ENCODE measurements around the gene FSHR. TPM values are rescaled to one million over a fixed set of nuclear protein-coding genes. Genes with fewer than 3 reads are reported as not detected.

Gene FSHR
- total RNA-seq, 2 donors from 2014 or later: 0.28 to 1.1 TPM

DNA sequence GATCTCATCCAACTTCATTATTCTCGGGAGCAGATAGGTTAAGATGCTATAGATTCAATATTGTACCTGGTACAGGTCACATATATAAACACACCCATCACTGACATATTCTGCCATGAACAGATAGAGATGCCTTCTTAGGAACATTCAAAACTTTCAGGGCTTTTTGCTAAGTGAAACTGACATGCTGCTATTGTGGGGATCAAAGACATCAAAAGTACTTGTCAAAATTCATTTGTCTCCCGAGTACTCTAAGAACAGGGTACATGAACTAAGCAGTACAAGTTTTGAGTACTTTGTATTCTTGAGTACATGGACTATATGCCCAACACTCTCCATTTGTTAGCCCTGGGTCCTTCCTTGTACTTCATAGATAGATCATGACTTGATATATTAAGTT, 173.5 kb downstream of the FSHR start:
- TF ChIP-seq, protein P1, sequence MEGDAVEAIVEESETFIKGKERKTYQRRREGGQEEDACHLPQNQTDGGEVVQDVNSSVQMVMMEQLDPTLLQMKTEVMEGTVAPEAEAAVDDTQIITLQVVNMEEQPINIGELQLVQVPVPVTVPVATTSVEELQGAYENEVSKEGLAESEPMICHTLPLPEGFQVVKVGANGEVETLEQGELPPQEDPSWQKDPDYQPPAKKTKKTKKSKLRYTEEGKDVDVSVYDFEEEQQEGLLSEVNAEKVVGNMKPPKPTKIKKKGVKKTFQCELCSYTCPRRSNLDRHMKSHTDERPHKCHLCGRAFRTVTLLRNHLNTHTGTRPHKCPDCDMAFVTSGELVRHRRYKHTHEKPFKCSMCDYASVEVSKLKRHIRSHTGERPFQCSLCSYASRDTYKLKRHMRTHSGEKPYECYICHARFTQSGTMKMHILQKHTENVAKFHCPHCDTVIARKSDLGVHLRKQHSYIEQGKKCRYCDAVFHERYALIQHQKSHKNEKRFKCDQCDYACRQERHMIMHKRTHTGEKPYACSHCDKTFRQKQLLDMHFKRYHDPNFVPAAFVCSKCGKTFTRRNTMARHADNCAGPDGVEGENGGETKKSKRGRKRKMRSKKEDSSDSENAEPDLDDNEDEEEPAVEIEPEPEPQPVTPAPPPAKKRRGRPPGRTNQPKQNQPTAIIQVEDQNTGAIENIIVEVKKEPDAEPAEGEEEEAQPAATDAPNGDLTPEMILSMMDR (IDR thresholded peaks at IDR 0.05): no peak
- no peaks in the 10 kb centered on the region for H3K4me1 ChIP-seq
- no peak overlapping the region for H3K27ac ChIP-seq
- no peaks in the 10 kb centered on the region for H3K36me3 ChIP-seq
- no peaks in the 10 kb centered on the region for H3K9me3 ChIP-seq
- no peaks in the 10 kb centered on the region for H3K27me3 ChIP-seq
- no peak overlapping the region for H3K4me3 ChIP-seq
- no peak for DNase-seq (ENCODE audit: low spot score)

DNA sequence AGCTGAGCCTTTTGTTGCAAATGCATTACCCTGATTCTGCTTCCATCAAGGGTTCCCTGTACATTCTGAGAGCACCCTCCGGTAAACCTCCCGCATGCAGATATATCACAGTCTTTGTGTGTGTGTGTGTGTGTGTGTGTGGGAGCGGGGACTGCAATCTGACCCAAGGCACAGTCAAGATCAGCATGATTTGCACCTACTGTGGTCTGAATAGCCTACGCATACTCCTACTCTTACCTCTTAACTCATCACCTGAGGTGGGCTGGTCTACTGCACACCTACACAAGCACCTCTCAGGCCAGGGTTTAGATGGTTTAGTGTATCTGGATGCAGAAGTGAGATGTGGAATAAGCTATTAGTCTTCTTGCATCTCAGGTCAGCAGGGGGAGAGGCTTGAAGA, 174.6 kb downstream of the FSHR start:
- Histone ChIP-seq H3K4me1 (no peaks in the 10 kb centered on the region), H3K9me3 (no peaks in the 10 kb centered on the region), H3K36me3 (no peaks in the 10 kb centered on the region), H3K4me3 (no peak overlapping the region), H3K27me3 (no peaks in the 10 kb centered on the region), H3K27ac (no peak overlapping the region)
- TF ChIP-seq, protein P1 (IDR thresholded peaks at IDR 0.05): no peak
- no peak for DNase-seq (ENCODE audit: low spot score)

DNA sequence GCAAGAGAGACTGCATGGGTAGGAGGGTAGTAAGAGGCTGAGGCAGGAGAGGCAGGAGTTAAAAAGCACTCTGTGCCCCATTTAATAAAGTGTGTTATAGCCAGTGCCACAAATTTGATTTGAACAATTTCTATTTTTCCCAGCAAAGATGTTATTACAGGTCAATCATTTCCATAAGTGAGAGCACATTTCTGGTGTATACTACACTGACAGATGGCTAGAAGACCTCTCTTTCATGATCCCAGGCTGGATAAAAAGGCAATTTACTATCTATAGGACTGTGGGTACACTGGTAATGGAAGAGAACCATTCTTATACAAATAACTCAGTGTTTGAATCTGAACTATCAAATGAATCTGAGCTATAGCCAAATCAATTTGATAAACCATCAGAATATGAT, 176.2 kb downstream of the FSHR start:
- TF ChIP-seq, protein P1 (IDR thresholded peaks at IDR 0.05): no peak
- Histone ChIP-seq H3K36me3 (no peaks in the 10 kb centered on the region), H3K27ac (no peak overlapping the region), H3K4me1 (no peaks in the 10 kb centered on the region), H3K4me3 (no peak overlapping the region), H3K9me3 (no peaks in the 10 kb centered on the region), H3K27me3 (no peaks in the 10 kb centered on the region)
- no peak for DNase-seq (ENCODE audit: low spot score)

DNA sequence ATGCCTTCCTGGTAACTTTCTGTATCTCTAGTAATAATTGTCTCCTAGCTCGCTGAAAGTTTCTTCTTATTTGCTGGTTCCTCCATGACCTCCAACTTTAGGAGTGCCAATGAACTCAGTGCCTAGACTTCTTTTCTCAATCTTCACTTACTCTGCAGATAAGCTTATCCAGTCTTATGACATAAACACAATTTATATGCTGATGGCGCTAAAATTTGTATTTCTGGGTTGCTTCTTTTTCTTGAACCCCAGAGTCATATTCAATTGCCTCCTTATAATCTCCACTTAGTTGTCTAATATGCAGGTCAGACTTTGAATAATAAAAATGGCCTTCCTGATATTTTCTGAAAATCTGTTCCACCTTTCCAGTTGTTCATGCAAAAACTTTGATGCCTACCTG, 182.5 kb downstream of the FSHR start:
- Histone ChIP-seq H3K9me3 (no peaks in the 10 kb centered on the region), H3K4me1 (no peaks in the 10 kb centered on the region), H3K36me3 (no peaks in the 10 kb centered on the region), H3K27me3 (no peaks in the 10 kb centered on the region), H3K27ac (no peak overlapping the region), H3K4me3 (no peak overlapping the region)
- TF ChIP-seq, protein P1 (IDR thresholded peaks at IDR 0.05): no peak
- DNase-seq (ENCODE audit: low spot score): no peak

DNA sequence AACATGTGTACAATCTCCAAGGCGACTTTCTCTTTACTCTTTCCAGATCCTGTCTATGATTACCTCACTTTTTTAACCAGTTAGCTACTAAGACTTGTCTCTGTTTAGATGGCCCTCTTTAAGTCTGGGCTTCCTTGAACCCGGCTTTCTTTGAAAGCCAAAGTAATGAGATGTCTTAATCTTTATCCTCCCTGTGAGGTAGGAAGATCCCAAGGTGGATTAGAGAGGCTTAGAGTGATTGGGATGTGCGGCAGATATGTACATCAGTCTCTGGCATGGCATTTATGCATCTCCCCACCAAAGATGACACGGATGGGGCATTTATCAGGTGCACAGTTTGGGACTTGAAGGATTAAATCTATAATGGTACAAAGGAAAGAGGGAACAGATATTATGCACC, 186.3 kb downstream of the FSHR start:
- Histone ChIP-seq H3K36me3 (no peaks in the 10 kb centered on the region), H3K27me3 (no peaks in the 10 kb centered on the region), H3K4me3 (no peak overlapping the region), H3K9me3 (no peaks in the 10 kb centered on the region), H3K4me1 (no peaks in the 10 kb centered on the region), H3K27ac (no peak overlapping the region)
- DNase-seq (ENCODE audit: low spot score): no peak
- TF ChIP-seq, protein P1 (IDR thresholded peaks at IDR 0.05): no peak

DNA sequence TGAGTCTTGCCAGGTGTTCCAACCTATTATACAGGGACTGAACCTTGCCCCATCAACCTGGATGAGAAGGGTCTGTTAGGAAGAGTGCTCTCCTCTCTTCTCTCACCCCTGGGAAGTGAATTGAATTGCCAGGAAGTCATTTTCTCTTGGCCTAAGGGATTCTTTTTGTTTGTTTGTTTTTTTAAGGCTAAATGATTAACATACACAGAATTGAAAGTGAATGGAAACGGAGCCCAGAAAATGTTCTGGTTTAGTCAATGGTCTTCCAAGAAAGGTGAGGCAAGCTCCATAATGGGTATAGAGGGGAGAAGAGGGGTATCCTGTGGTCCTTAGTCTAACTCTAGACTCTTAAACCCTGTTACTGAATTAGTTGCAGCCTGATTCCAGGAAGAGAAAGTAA, 189.1 kb downstream of the FSHR start:
- H3K36me3 ChIP-seq: no peaks in the 10 kb centered on the region

More for the DNA sequence above, 189.1 kb downstream of the FSHR start:
- H3K4me3 ChIP-seq: no peak overlapping the region
- H3K27ac ChIP-seq: no peak overlapping the region
- TF ChIP-seq, protein P1 (IDR thresholded peaks at IDR 0.05): no peak
- no peaks in the 10 kb centered on the region for H3K9me3 ChIP-seq
- DNase-seq (ENCODE audit: low spot score): no peak
- H3K4me1 ChIP-seq: no peaks in the 10 kb centered on the region
- no peaks in the 10 kb centered on the region for H3K27me3 ChIP-seq
